ENCODE results near the gene CFD.

The CFD gene

GRCh38 chr19:892243-892893 is 32.9 kb downstream of the CFD start:
- DNase-seq: no peak
- H3K36me3 ChIP-seq: peaks cover 23% of the 10 kb centered on the region
- TF ChIP-seq, protein P1, sequence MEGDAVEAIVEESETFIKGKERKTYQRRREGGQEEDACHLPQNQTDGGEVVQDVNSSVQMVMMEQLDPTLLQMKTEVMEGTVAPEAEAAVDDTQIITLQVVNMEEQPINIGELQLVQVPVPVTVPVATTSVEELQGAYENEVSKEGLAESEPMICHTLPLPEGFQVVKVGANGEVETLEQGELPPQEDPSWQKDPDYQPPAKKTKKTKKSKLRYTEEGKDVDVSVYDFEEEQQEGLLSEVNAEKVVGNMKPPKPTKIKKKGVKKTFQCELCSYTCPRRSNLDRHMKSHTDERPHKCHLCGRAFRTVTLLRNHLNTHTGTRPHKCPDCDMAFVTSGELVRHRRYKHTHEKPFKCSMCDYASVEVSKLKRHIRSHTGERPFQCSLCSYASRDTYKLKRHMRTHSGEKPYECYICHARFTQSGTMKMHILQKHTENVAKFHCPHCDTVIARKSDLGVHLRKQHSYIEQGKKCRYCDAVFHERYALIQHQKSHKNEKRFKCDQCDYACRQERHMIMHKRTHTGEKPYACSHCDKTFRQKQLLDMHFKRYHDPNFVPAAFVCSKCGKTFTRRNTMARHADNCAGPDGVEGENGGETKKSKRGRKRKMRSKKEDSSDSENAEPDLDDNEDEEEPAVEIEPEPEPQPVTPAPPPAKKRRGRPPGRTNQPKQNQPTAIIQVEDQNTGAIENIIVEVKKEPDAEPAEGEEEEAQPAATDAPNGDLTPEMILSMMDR (IDR thresholded peaks at IDR 0.05; ENCODE audit: low read depth, low read length): no peak

GRCh38 chr19:892894-893689 is 33.6 kb downstream of the CFD start, which contains the start of the genes MED16 and RNU6-9:
TSS of gene MED16 (minus strand) at chr19:893187. CDS start at chr19:891131, 2,056 bp downstream.
TSS of gene RNU6-9 (plus strand) at chr19:893484.
- TF ChIP-seq, protein P1 (IDR thresholded peaks at IDR 0.05; ENCODE audit: low read depth, low read length): no peak
- Histone ChIP-seq H3K36me3 (peaks cover 18% of the 10 kb centered on the region), H3K4me3 (ENCODE audit: low read depth, low read length) (peak within 1 kb of the TSS; percentile 71), H3K9me3 (no peaks in the 10 kb centered on the region), H3K4me1 (no peaks in the 10 kb centered on the region), H3K27me3 (no peaks in the 10 kb centered on the region)
- DNase-seq: peak; percentile 95

More at GRCh38 chr19:892243-892893, 32.9 kb downstream of the CFD start:
- Histone ChIP-seq H3K4me1 (no peaks in the 10 kb centered on the region), H3K9me3 (no peaks in the 10 kb centered on the region), H3K4me3 (ENCODE audit: low read depth, low read length) (peak overlapping the region; percentile 71), H3K27me3 (no peaks in the 10 kb centered on the region)

- TF ChIP-seq, protein P1 (IDR thresholded peaks at IDR 0.05; ENCODE audit: low read depth, low read length): no peak
- no peak overlapping the region for H3K4me3 ChIP-seq (ENCODE audit: low read depth, low read length)
- H3K9me3 ChIP-seq: no peaks in the 10 kb centered on the region
- H3K36me3 ChIP-seq: no peaks in the 10 kb centered on the region
- no peak for DNase-seq
- H3K27me3 ChIP-seq: no peaks in the 10 kb centered on the region
- no peaks in the 10 kb centered on the region for H3K4me1 ChIP-seq
These were observed 37.0 kb downstream of the CFD start for GRCh38 chr19:896434-896833.

GRCh38 chr19:896999-897398 is 37.5 kb downstream of the CFD start:
- Histone ChIP-seq H3K9me3 (no peaks in the 10 kb centered on the region), H3K4me3 (ENCODE audit: low read depth, low read length) (no peak overlapping the region), H3K27me3 (no peaks in the 10 kb centered on the region), H3K36me3 (no peaks in the 10 kb centered on the region), H3K4me1 (no peaks in the 10 kb centered on the region)
- no peak for DNase-seq
- TF ChIP-seq, protein P1 (IDR thresholded peaks at IDR 0.05; ENCODE audit: low read depth, low read length): no peak

DNA sequence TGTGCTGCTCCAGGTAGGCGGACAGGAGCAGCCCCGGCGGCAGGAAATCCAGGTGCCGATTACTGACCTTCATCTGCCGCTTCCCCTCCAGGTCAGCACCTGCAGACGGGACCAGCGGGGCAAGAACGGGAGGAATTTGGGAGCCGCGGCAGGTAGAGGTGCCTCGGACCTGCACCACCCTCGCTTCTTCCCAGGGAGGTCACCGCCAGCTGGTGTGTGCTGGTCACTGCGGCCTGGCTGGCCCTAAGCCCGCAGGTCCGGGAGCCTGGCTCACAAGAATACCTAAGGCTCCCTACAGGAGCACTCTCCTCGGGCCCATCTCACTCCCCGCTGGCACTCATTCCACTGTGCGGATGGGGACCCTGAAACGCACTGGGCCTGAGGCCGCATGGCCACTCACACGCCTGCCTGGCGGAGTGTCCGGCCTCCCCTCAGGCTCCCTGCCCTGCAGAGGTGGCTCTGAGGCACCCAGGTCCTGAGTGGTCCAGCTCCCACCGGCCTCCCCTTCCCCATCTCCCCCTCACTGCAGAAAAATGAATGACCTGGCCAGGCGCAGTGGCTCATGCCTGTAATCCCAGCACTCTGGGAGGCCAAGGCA is 38.1 kb downstream of the CFD start:
- no peak for DNase-seq
- no peaks in the 10 kb centered on the region for H3K9me3 ChIP-seq
- H3K36me3 ChIP-seq: no peaks in the 10 kb centered on the region
- no peaks in the 10 kb centered on the region for H3K27me3 ChIP-seq
- TF ChIP-seq, protein P1 (IDR thresholded peaks at IDR 0.05; ENCODE audit: low read depth, low read length): no peak
- no peaks in the 10 kb centered on the region for H3K4me1 ChIP-seq
- H3K4me3 ChIP-seq (ENCODE audit: low read depth, low read length): no peak overlapping the region

Measured in BE2C (cell line).